Subcutaneous adipose tissue (tissue), 4 donors: ENCODE measurements around the gene CS. TPM values are rescaled to one million over a fixed set of nuclear protein-coding genes. Genes with fewer than 3 reads are reported as not detected.

ENCODE experiments used
- total RNA-seq, 4 donors: library from RNA; depleted of rRNA; stranded (reverse); fragments of >200 nt; gene quantifications; one replicate each; pipeline ENCODE4 v1.1.0, GENCODE V29; 2016
- TF ChIP-seq, protein P1 (sequence below): fragments of 450-650 bp; IDR thresholded peaks from one replicate; pipeline ENCODE4 v1.5.1; 2016; ENCODE audit warnings: low read depth, mild to moderate bottlenecking, control low read depth, antibody characterized with exemption, moderate library complexity

The CS gene
- total RNA-seq, 4 donors from 2014 or later: 107 to 278 (median 141) TPM

DNA sequence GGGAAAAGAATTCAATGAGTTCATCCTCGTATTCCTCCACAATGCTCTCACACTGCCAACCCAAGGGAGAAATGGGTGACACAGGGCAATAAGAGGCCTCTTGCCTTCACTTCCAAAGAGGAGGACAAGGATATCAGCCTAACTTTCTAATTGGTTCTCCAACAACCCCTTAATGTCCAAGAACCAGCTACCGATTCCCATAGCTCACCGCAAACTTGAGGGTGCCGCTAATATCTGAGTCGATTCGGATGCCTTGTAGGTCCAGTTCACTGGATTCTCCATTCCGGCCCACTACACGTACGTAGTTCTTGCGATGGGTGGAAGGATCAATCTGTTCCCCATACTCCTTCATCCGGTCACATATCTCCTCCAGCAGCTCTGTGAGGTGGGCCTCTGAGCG is 10.9 kb upstream of the CS start:
- TF ChIP-seq, protein P1, sequence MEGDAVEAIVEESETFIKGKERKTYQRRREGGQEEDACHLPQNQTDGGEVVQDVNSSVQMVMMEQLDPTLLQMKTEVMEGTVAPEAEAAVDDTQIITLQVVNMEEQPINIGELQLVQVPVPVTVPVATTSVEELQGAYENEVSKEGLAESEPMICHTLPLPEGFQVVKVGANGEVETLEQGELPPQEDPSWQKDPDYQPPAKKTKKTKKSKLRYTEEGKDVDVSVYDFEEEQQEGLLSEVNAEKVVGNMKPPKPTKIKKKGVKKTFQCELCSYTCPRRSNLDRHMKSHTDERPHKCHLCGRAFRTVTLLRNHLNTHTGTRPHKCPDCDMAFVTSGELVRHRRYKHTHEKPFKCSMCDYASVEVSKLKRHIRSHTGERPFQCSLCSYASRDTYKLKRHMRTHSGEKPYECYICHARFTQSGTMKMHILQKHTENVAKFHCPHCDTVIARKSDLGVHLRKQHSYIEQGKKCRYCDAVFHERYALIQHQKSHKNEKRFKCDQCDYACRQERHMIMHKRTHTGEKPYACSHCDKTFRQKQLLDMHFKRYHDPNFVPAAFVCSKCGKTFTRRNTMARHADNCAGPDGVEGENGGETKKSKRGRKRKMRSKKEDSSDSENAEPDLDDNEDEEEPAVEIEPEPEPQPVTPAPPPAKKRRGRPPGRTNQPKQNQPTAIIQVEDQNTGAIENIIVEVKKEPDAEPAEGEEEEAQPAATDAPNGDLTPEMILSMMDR: no peak

DNA sequence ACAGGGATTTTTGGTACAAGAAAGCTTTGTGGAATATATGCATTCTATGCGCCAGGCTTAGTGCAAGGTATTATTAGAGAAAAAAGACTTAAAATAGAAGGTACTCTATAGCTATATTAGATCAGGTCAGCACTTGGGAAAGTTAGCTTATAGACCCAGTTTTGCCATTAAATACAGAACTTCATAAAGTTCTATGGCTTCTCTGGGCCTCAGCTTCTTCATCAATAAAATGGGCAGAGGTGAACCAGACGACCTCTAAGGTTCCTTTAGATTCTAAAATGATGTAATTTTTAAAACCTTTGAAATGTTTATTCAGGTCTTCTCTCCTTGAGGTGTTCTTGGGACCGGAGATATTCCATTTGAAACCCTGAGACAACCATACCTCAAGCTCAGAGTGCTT is 8.6 kb upstream of the CS start:
- TF ChIP-seq, protein P1: no peak

DNA sequence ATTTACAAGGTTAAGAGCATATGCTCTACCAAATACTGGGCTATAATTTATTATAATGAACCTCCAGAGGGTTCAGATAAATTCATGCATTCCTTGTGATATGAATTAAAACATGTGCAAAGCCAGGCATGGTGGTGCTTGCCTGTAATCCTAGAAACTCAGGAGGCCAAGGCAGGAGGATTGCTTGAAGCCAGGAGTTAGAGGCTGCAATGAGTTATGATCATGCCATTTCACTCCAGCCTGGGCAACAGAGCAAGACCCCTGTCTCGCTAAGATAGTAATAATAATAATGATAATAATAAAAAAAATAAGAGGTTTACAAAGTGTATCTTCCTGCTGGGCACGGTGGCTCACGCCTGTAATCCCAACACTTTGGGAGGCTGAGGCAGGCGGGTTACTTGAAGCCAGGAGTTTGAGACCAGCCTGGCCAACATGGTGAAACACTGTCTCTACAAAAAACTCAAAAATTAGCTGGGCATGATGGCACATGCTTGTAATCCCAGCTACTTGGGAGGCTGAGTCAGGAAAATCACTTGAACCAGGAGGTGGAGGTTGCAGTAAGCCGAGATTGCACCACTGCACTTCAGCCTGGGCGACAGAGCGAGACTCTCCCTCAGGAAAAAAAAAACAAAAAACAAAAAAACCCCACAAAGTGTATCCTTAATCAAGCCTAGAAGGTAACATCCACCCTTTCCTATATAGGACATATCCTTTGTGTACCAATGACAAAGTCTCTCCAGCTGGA is 7.3 kb upstream of the CS start:
- TF ChIP-seq, protein P1: no peak

DNA sequence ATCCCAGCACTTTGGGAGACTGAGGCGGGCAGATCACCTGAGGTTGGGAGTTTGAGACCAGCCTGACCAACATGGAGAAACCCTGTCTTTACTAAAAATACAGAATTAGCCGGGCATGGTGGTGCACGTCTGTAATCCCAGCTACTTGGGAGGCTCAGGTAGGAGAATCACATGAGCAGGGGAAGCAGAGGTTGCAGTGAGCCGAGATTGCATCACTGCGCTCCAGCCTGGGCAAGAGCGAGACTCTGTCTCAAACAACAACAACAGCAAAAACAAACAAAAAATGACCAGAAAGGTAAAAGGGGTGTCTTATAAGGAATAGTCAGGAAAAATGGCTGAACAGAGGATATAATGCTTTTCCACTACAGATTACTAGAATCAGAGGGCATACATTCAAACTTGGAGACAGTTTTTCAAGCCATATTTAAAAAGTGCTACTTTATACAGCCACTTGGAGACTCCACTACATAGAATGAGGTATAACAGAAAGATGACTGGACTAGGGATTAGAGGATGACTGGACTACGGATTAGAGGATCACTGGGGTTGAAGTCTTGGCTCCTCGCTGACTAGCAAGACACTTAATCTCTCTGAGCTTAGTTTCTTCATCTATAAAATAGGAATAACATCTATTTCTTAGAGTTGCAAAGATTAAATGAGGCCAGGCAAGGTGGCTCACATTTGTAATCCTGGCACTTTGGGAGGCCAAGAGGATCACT is 4.9 kb upstream of the CS start:
- TF ChIP-seq, protein P1: no peak

DNA sequence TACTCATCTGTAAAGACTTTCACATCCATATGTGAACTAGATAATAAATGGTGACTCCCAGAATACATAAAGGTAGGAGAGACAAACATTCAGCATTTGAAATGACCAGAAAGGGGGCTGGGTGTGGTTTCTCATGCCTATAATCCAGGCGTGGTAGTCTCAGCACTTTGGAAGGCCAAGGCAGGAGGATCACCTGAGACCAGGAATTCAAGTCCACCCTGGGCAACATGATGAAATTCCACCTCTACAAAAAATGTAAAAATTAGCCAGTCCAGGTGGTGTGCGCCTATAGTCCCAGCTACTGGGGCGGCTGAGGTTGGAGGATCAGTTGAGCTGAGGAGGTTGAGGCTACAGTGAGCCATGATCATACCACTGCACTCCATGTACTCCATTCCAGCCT is 4.1 kb upstream of the CS start:
- TF ChIP-seq, protein P1: no peak

DNA sequence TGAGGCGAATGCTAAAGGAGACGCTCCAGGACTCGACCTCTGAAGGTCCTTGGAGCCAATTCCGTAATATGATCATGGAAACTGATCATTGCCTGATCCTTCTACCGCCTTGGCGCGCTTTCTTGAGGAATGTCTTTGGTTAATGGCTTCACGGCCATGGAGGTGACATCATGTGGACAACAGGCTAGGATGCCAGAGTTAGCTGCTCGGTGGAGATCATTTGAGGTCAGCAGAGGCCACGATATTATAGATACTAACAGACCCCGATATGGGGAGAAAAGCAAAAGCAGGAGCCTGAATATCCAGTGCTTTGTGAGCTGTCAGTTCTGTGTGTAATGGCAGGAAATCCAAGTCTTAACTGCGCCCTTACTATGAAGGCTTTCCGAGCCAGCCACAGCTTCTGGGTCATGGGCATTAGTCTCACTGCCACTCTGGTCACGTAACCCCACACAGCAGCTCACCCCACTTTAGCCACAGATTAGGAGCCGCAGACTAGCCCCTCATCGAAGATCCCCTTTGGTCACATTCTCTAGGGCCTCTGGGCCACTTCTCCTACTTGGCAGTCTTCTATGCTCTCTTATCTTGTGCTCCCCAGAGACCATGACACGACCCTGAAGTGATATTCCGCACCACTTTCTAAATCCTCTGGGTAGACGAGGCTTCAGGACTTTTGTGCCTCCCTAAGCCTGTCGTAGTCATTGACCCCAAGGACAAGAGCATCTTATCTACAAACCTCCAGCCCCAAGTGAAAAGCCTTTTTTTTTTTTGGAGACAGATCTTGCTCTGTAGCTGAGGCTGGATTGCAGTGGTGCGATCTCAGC is 724 bp upstream of the CS start:
- TF ChIP-seq, protein P1: no peak
